DMS79 treated with DMSO at 0.1 percent for 48 hours (cell line): ENCODE data around the gene C3orf70.

Source experiments
- DNase-seq: peaks from one replicate; lab custom pipeline; 2025; lab: John Stamatoyannopoulos, UW

C3orf70 gene

GRCh38 chr3:185152410-185153170 is at the start of gene C3orf70:
Gene C3orf70 (minus strand): TSS chr3:185153060. CDS start chr3:185152823, 237 bp downstream.
- DNase-seq = peak; percentile 56

GRCh38 chr3:185200639-185201038 is 47.8 kb upstream of the C3orf70 start:
- no peak for DNase-seq

GRCh38 chr3:185199671-185200070 is 46.8 kb upstream of the C3orf70 start:
- DNase-seq = no peak

- DNase-seq = no peak
These were observed 46.3 kb upstream of the C3orf70 start for GRCh38 chr3:185199206-185199605.

- DNase-seq = no peak
These were observed 44.2 kb upstream of the C3orf70 start for GRCh38 chr3:185197068-185197467.

GRCh38 chr3:185195652-185196051 is 42.8 kb upstream of the C3orf70 start:
- no peak for DNase-seq

- no peak for DNase-seq
These were observed 36.0 kb upstream of the C3orf70 start for GRCh38 chr3:185188816-185189215.

GRCh38 chr3:185187391-185187790 is 34.5 kb upstream of the C3orf70 start:
- DNase-seq = no peak

- peak; percentile 60 for DNase-seq
These were observed 24.0 kb upstream of the C3orf70 start for GRCh38 chr3:185176750-185177359.

- peak; percentile 17 for DNase-seq
These were observed 22.6 kb upstream of the C3orf70 start for GRCh38 chr3:185175370-185175987.

- DNase-seq = no peak
These were observed 19.5 kb upstream of the C3orf70 start for GRCh38 chr3:185172086-185173049.

- DNase-seq = no peak
These were observed 11.8 kb upstream of the C3orf70 start for GRCh38 chr3:185164428-185165217.

GRCh38 chr3:185162634-185163033 is 9.8 kb upstream of the C3orf70 start:
- DNase-seq = no peak

- no peak for DNase-seq
These were observed 8.9 kb upstream of the C3orf70 start for GRCh38 chr3:185161761-185162160.

GRCh38 chr3:185157347-185157746 is 4.5 kb upstream of the C3orf70 start:
- no peak for DNase-seq

- DNase-seq = no peak
These were observed 2.8 kb upstream of the C3orf70 start for GRCh38 chr3:185155678-185156077.

- no peak for DNase-seq
These were observed 1.2 kb upstream of the C3orf70 start for GRCh38 chr3:185153861-185154629.

GRCh38 chr3:185153171-185153771 is 411 bp upstream of the C3orf70 start:
- DNase-seq = no peak

GRCh38 chr3:185151964-185152409 is 873 bp downstream of the C3orf70 start:
- peak; percentile 56 for DNase-seq
